HG03442 (cell line): Measurements from ENCODE around the gene GP5.

Experiments used
- ATAC-seq: cut with Tn5 transposase; IDR thresholded peaks from one replicate; pipeline ENCODE4 v1.9.1; 2021; ENCODE audit warnings: mild to moderate bottlenecking, moderate library complexity; ENCODE audit not compliant: unreplicated experiment

Gene GP5

GRCh38 chr3:194399874-194400411 lies 877 bp upstream of the GP5 start:
- ATAC-seq, result no peak

- ATAC-seq, result no peak
These were observed 1.2 kb downstream of the GP5 start for GRCh38 chr3:194397757-194398312.

GRCh38 chr3:194396859-194397756 lies 2.0 kb downstream of the GP5 start:
- ATAC-seq, result no peak

- no peak for ATAC-seq
These were observed 2.6 kb downstream of the GP5 start for GRCh38 chr3:194396539-194396858.

GRCh38 chr3:194395778-194396538 lies 3.1 kb downstream of the GP5 start:
- no peak for ATAC-seq

- ATAC-seq, result no peak
These were observed 3.9 kb downstream of the GP5 start for GRCh38 chr3:194395212-194395611.

GRCh38 chr3:194392576-194392975 lies 6.5 kb downstream of the GP5 start:
- ATAC-seq, result no peak

GRCh38 chr3:194390835-194391234 lies 8.2 kb downstream of the GP5 start:
- ATAC-seq, result no peak

- no peak for ATAC-seq
These were observed 9.8 kb downstream of the GP5 start for GRCh38 chr3:194389269-194389668.

GRCh38 chr3:194387926-194388418 lies 11.1 kb downstream of the GP5 start:
- no peak for ATAC-seq

GRCh38 chr3:194387276-194387675 lies 11.8 kb downstream of the GP5 start:
- no peak for ATAC-seq

GRCh38 chr3:194386648-194387047 lies 12.4 kb downstream of the GP5 start:
- ATAC-seq, result no peak

- ATAC-seq, result no peak
These were observed 13.0 kb downstream of the GP5 start for GRCh38 chr3:194386066-194386465.

- no peak for ATAC-seq
These were observed 14.5 kb downstream of the GP5 start for GRCh38 chr3:194384569-194385001.

- no peak for ATAC-seq
These were observed 14.9 kb downstream of the GP5 start for GRCh38 chr3:194384156-194384555.

- ATAC-seq, result no peak
These were observed 15.7 kb downstream of the GP5 start for GRCh38 chr3:194383276-194383940.

GRCh38 chr3:194382892-194383223 lies 16.2 kb downstream of the GP5 start:
- no peak for ATAC-seq

GRCh38 chr3:194382196-194382891 lies 16.7 kb downstream of the GP5 start:
- no peak for ATAC-seq

GRCh38 chr3:194381460-194381875 lies 17.6 kb downstream of the GP5 start:
- no peak for ATAC-seq

GRCh38 chr3:194380326-194380725 lies 18.7 kb downstream of the GP5 start:
- ATAC-seq, result no peak
